B cell (primary cell): ENCODE results near the gene STYK1. TPM values are rescaled to one million over a fixed set of nuclear protein-coding genes. Genes with fewer than 3 reads are reported as not detected.
A peak's percentile ranks its signal among the peaks of the same experiment; 100 is the strongest.

Experiments
- ATAC-seq: fragments of 200-7000 bp; cut with Tn5 transposase; one replicate; pipeline ENCODE4 v1.10.0; 2021; ENCODE audit warnings: low read depth, mild to moderate bottlenecking, moderate number of reproducible peaks, moderate library complexity
- CTCF ChIA-PET: fragments of 350-600 bp; sonication (Branson Sonifier 250); formaldehyde crosslinking; loops from one replicate; lab custom pipeline; 2021; ENCODE audit warnings: antibody characterized with exemption, inconsistent platforms; lab: Charles Lee
- POLR2A ChIA-PET: fragments of 350-600 bp; sonication (Branson Sonifier 250); formaldehyde crosslinking; loops from one replicate; lab custom pipeline; 2021; ENCODE audit warnings: antibody characterized with exemption; lab: Charles Lee
- DNase-seq: peaks from one replicate; pipeline ENCODE4 v3.0.0; 2013
- H2AFZ ChIP-seq: 2 replicates; pipeline ENCODE4 v1.6.1; 2012; ENCODE audit warnings: mild to moderate bottlenecking, low read depth, low read length; ENCODE audit not compliant: insufficient read depth, poor library complexity, severe bottlenecking
- H3K27ac ChIP-seq, 2 donors: 1 replicate in 1 of 2; 2 replicates in 1 of 2; pipeline ENCODE4 v1.5.1; 2012 to 2013; ENCODE audit warnings: low read length in 2 of 2, mild to moderate bottlenecking in 2 of 2, moderate library complexity in 1 of 2
- H3K27me3 ChIP-seq, 4 experiments: fragments of 200-600 bp in 1 of 4; sonication (generic) in 1 of 4; replicated peaks in 1 of 4; 1 replicate in 2 of 4; 2 replicates in 2 of 4; pipeline versions ENCODE4 v1.6.1 to v1.7.0; 2013 to 2016; ENCODE audit warnings: low read length in 3 of 4, mild to moderate bottlenecking in 2 of 4, mixed read lengths in 1 of 4, moderate library complexity in 1 of 4; ENCODE audit not compliant: insufficient read depth in 4 of 4, control insufficient read depth in 3 of 4; ENCODE audit errors: control extremely low read depth in 1 of 4
- H3K36me3 ChIP-seq, 2 experiments: replicated peaks in 1 of 2; 1 replicate in 1 of 2; 2 replicates in 1 of 2; pipeline versions ENCODE4 v1.6.1 to v1.7.1; 2013; ENCODE audit warnings: low read length in 1 of 2; ENCODE audit not compliant: insufficient read depth in 2 of 2, control insufficient read depth in 1 of 2; ENCODE audit errors: control extremely low read depth in 1 of 2, extremely low read depth in 1 of 2
- H3K4me1 ChIP-seq, 2 donors: fragments of 200-600 bp in 1 of 2; sonication (generic) in 1 of 2; 1 replicate in 1 of 2; 2 replicates in 1 of 2; pipeline versions ENCODE4 v1.5.1 to v1.6.1; 2013 to 2017; ENCODE audit warnings: low read length in 2 of 2; ENCODE audit not compliant: control insufficient read depth in 2 of 2, insufficient read depth in 2 of 2
- H3K4me2 ChIP-seq: replicated peaks from 2 replicates; pipeline ENCODE3; 2012; ENCODE audit warnings: mild to moderate bottlenecking, low read depth, low read length; ENCODE audit not compliant: poor library complexity, severe bottlenecking
- H3K4me3 ChIP-seq, 5 experiments: fragments of 200-600 bp in 1 of 5; sonication (generic) in 1 of 5; 1 replicate in 3 of 5; 2 replicates in 2 of 5; pipeline versions ENCODE4 v1.5.1 to v1.7.0; 2011 to 2016; ENCODE audit warnings: low read length in 4 of 5, mild to moderate bottlenecking in 4 of 5, low read depth in 2 of 5, control low read depth in 1 of 5, moderate library complexity in 1 of 5; ENCODE audit not compliant: insufficient read depth in 1 of 5; ENCODE audit errors: control extremely low read depth in 1 of 5, extremely low read depth in 1 of 5
- H3K79me2 ChIP-seq: fragments of 200-600 bp; sonication (generic); one replicate; pipeline ENCODE4 v1.6.0; 2016; ENCODE audit warnings: low read length; ENCODE audit not compliant: control insufficient read depth, insufficient read depth
- H3K9ac ChIP-seq: fragments of 200-600 bp; sonication (generic); 2 replicates; pipeline ENCODE4 v1.6.1; 2017; ENCODE audit warnings: mild to moderate bottlenecking, low read length, moderate library complexity
- H3K9me3 ChIP-seq, 3 donors: one replicate each; pipeline versions ENCODE4 v1.6.1 to v1.7.1; 2013; ENCODE audit warnings: low read length in 2 of 3; ENCODE audit not compliant: control insufficient read depth in 2 of 3, insufficient read depth in 1 of 3; ENCODE audit errors: control extremely low read depth in 1 of 3
- H4K20me1 ChIP-seq: 2 replicates; pipeline ENCODE4 v1.6.0; 2012; ENCODE audit warnings: mild to moderate bottlenecking, low read length; ENCODE audit not compliant: insufficient read depth, control insufficient read depth, poor library complexity, severe bottlenecking
- H3K27ac Mint-ChIP-seq: one replicate; pipeline ENCODE4 v1.8.0; 2021; ENCODE audit warnings: mixed read lengths
- H3K27me3 Mint-ChIP-seq: one replicate; pipeline ENCODE4 v1.8.0; 2021; ENCODE audit warnings: mixed read lengths
- H3K4me1 Mint-ChIP-seq: one replicate; pipeline ENCODE4 v1.8.0; 2021; ENCODE audit warnings: mixed read lengths
- H3K4me3 Mint-ChIP-seq: one replicate; pipeline ENCODE4 v1.8.0; 2021; ENCODE audit warnings: mixed read lengths
- H3K9me3 Mint-ChIP-seq: one replicate; pipeline ENCODE4 v1.8.0; 2022; ENCODE audit warnings: mixed read lengths; ENCODE audit not compliant: insufficient read depth
- CTCF ChIP-seq: fragments of 200-600 bp; IDR thresholded peaks from one replicate; pipeline ENCODE4 v1.8.0; 2022; ENCODE audit warnings: antibody characterized with exemption, mild to moderate bottlenecking
- EZH2 ChIP-seq: IDR thresholded peaks from 2 replicates; pipeline ENCODE4 v1.6.1; 2012; ENCODE audit warnings: borderline replicate concordance, low read depth, mild to moderate bottlenecking, moderate library complexity, low read length; ENCODE audit not compliant: insufficient read depth, poor library complexity, severe bottlenecking
- WGBS: methylation state at CpG from one replicate; pipeline ENCODE4 v1.1.5; 2013; ENCODE audit warnings: missing lambda C conversion rate; ENCODE audit not compliant: insufficient coverage; 5-methylcytosine and 5-hydroxymethylcytosine counted together
- intact Hi-C: fragments of 100-400 bp; cut with micrococcal nuclease; formaldehyde crosslinking; loops from one replicate; pipeline ENCODE4 v1.10.0; 2022
- polyA plus RNA-seq: library from polyadenylated mRNA; depleted of rRNA; stranded (reverse); fragments of >200 nt; gene quantifications from 2 replicates; pipeline ENCODE4 v1.2.3, GENCODE V29; 2012
- total RNA-seq, 2 donors: library from RNA; stranded (reverse); fragments of 120-200 nt in 1 of 2; gene quantifications; 1 replicate in 1 of 2; 2 replicates in 1 of 2; pipeline versions ENCODE4 v1.2.3 to v1.2.4, GENCODE V29; 2013 to 2022

STYK1 gene
- total and polyA plus RNA-seq, 2 donors (not counting 1 experiment from before 2014, with no cell fraction given): not detected

- CTCF ChIA-PET: interaction anchor here (0.9 to 1.2 kb wide), 3 partner anchors 11 to 52 kb away, joined by 3 to 5 read pairs (median 3); no protein-coding TSS in a partner anchor
- intact Hi-C loops: loop anchor here (5.0 kb wide), 3 partner anchors 58 to 747 kb away; partner anchors contain the start of genes CLEC2B and STYK1
- H3K9me3 Mint-ChIP-seq: no peaks in the 10 kb centered on the region
- ATAC-seq (no peak), DNase-seq (no peak)
- Histone ChIP-seq H3K9me3 (no peaks in the 10 kb centered on the region), H3K9ac (peak overlapping the region; percentile 97), H2AFZ (peak overlapping the region; percentile 92), H3K27ac (peak overlapping the region; percentile 85 to 96), H3K4me2 (peak overlapping the region; percentile 81), H3K27me3 (no peaks in the 10 kb centered on the region), H3K4me3 (peak overlapping the region; percentile 71 to 99 (median 88)), H3K36me3 (peaks cover 0 to 10% of the 10 kb centered on the region in 2 experiments), H4K20me1 (no peaks in the 10 kb centered on the region), H3K4me1 (peaks cover 11 to 19% of the 10 kb centered on the region in 2 donors), H3K79me2 (peaks cover 18% of the 10 kb centered on the region)
- POLR2A ChIA-PET: interaction anchor here (1.1 to 1.3 kb wide), 2 partner anchors 247 to 248 kb away, joined by 3 read pairs; no protein-coding TSS in a partner anchor
- WGBS: no CpG with 5 or more reads among the region's 4 CpGs
- H3K27ac Mint-ChIP-seq: peak overlapping the region; percentile 100
- TF ChIP-seq CTCF (no peak), EZH2 (no peak)
- peaks cover 23% of the 10 kb centered on the region for H3K4me1 Mint-ChIP-seq
- peaks cover 13% of the 10 kb centered on the region for H3K27me3 Mint-ChIP-seq
- peak overlapping the region; percentile 99 for H3K4me3 Mint-ChIP-seq
Measured at GRCh38 chr12:10614056-10614370, 59.8 kb downstream of the STYK1 start.

GRCh38 chr12:10613349-10614055 lies 60.4 kb downstream of the STYK1 start, which contains the start of gene MAGOHB:
Gene MAGOHB (minus strand): TSS chr12:10613609. CDS start chr12:10613532, 77 bp downstream.
- TF ChIP-seq CTCF (no peak), EZH2 (no peak)

More at GRCh38 chr12:10613349-10614055, 60.4 kb downstream of the STYK1 start, which contains the start of gene MAGOHB:
- H3K4me1 ChIP-seq: peaks cover 11 to 19% of the 10 kb centered on the region in 2 donors
- ChIA-PET CTCF (interaction anchor here (0.9 to 1.2 kb wide), 3 partner anchors 11 to 51 kb away, joined by 3 to 5 read pairs (median 3); no protein-coding TSS in a partner anchor), POLR2A (interaction anchor here (0.6 to 1.3 kb wide), 3 partner anchors 247 to 1918 kb away, joined by 3 to 9 read pairs (median 3); no protein-coding TSS in a partner anchor)
- H3K27me3 ChIP-seq: no peaks in the 10 kb centered on the region
- peaks cover 18% of the 10 kb centered on the region for H3K79me2 ChIP-seq
- peak within 1 kb of the TSS; percentile 97 for H3K9ac ChIP-seq
- peaks cover 23% of the 10 kb centered on the region for H3K4me1 Mint-ChIP-seq
- peaks cover 10% of the 10 kb centered on the region for H3K27me3 Mint-ChIP-seq
- DNase-seq (peak; percentile 98), ATAC-seq (peak; percentile 96)
- H3K9me3 Mint-ChIP-seq: no peaks in the 10 kb centered on the region
- H4K20me1 ChIP-seq: no peaks in the 10 kb centered on the region
- intact Hi-C loops: loop anchor here (1.0 to 5.0 kb wide), 8 partner anchors 59 to 1744 kb away; partner anchors contain the start of genes BORCS5, CLEC2B, GABARAPL1 and SMIM10L1
- peak within 1 kb of the TSS; percentile 85 to 96 for H3K27ac ChIP-seq
- peak within 1 kb of the TSS; percentile 92 for H2AFZ ChIP-seq
- peak within 1 kb of the TSS; percentile 81 for H3K4me2 ChIP-seq
- under 1% methylated on average over 29 of the region's 45 CpGs for WGBS
- peaks cover 0 to 14% of the 10 kb centered on the region in 2 experiments for H3K36me3 ChIP-seq
- H3K27ac Mint-ChIP-seq: peak within 1 kb of the TSS; percentile 100
- H3K4me3 ChIP-seq: peak within 1 kb of the TSS; percentile 71 to 99 (median 88)
- H3K4me3 Mint-ChIP-seq: peak within 1 kb of the TSS; percentile 99
- H3K9me3 ChIP-seq: no peaks in the 10 kb centered on the region
